Neural progenitor cell (in vitro differentiated cells): ENCODE data around the gene EIF5A. TPM values are rescaled to one million over a fixed set of nuclear protein-coding genes. Genes with fewer than 3 reads are reported as not detected.

Experiments used
- DNase-seq: peaks from one replicate; pipeline ENCODE4 v3.0.0-alpha.2; 2016; ENCODE audit warnings: low spot score
- H2AFZ ChIP-seq: fragments of 200-600 bp; sonication (generic); replicated peaks from 2 replicates; pipeline ENCODE4 v1.6.1; 2016; ENCODE audit warnings: antibody characterized with exemption
- H3F3A ChIP-seq: fragments of 200-600 bp; sonication (generic); 2 replicates; pipeline ENCODE4 v1.6.1; 2016; ENCODE audit warnings: antibody characterized with exemption, low read depth
- H3K27ac ChIP-seq: fragments of 200-600 bp; sonication (generic); 2 replicates; pipeline ENCODE4 v1.5.1; 2016; ENCODE audit warnings: mild to moderate bottlenecking
- H3K27me3 ChIP-seq: fragments of 200-600 bp; sonication (generic); 2 replicates; pipeline ENCODE4 v1.6.1; 2016; ENCODE audit warnings: mild to moderate bottlenecking, moderate library complexity
- H3K36me3 ChIP-seq: fragments of 200-600 bp; sonication (generic); 2 replicates; pipeline ENCODE4 v1.5.1; 2016
- H3K4me1 ChIP-seq: fragments of 200-600 bp; sonication (generic); 2 replicates; pipeline ENCODE4 v1.6.1; 2016; ENCODE audit warnings: mixed run types
- H3K4me2 ChIP-seq: fragments of 200-600 bp; sonication (generic); 2 replicates; pipeline ENCODE4 v1.6.1; 2016
- H3K4me3 ChIP-seq: fragments of 200-600 bp; sonication (generic); 2 replicates; pipeline ENCODE4 v1.5.1; 2016
- H3K79me2 ChIP-seq: fragments of 200-600 bp; sonication (generic); 2 replicates; pipeline ENCODE4 v1.6.1; 2016; ENCODE audit warnings: low read depth
- H3K9ac ChIP-seq: fragments of 200-600 bp; sonication (generic); 2 replicates; pipeline ENCODE4 v1.6.1; 2016
- H3K9me3 ChIP-seq: fragments of 200-600 bp; sonication (generic); 2 replicates; pipeline ENCODE4 v1.5.1; 2016; ENCODE audit warnings: low read depth
- H4K20me1 ChIP-seq: fragments of 200-600 bp; sonication (generic); 2 replicates; pipeline ENCODE4 v1.6.1; 2016; ENCODE audit warnings: low read depth
- H3K27ac Mint-ChIP-seq: 3 replicates; pipeline ENCODE4 v1.8.0; 2021; ENCODE audit warnings: mixed read lengths
- H3K27me3 Mint-ChIP-seq: 2 replicates; pipeline ENCODE4 v1.8.0; 2022; ENCODE audit warnings: low read depth, mild to moderate bottlenecking, inconsistent platforms, moderate library complexity, mixed read lengths; ENCODE audit not compliant: insufficient read depth
- H3K36me3 Mint-ChIP-seq: 3 replicates; pipeline ENCODE4 v1.8.0; 2021; ENCODE audit warnings: mixed read lengths
- H3K4me1 Mint-ChIP-seq: 3 replicates; pipeline ENCODE4 v1.8.0; 2021; ENCODE audit warnings: mixed read lengths
- H3K4me3 Mint-ChIP-seq: 3 replicates; pipeline ENCODE4 v1.8.0; 2021; ENCODE audit warnings: mild to moderate bottlenecking, moderate library complexity, mixed read lengths
- H3K9me3 Mint-ChIP-seq: 3 replicates; pipeline ENCODE4 v1.8.0; 2020; ENCODE audit warnings: mixed read lengths
- EZH2 ChIP-seq: fragments of 200-600 bp; sonication (generic); IDR thresholded peaks from 2 replicates; pipeline ENCODE4 v1.6.1; 2017; ENCODE audit warnings: antibody characterized with exemption, mild to moderate bottlenecking, moderate library complexity
- EZH2phosphoT487 ChIP-seq: fragments of 200-600 bp; sonication (generic); IDR thresholded peaks from 2 replicates; pipeline ENCODE4 v1.6.1; 2017; ENCODE audit warnings: antibody characterized with exemption
- total RNA-seq: library from RNA; depleted of rRNA; stranded (reverse); fragments of >200 nt; gene quantifications from 2 replicates; pipeline ENCODE4 v1.2.3, GENCODE V29; 2015; ENCODE audit warnings: low replicate concordance
- TF ChIP-seq, protein P1 (sequence below): fragments of 200-600 bp; sonication (generic); IDR thresholded peaks from 2 replicates; pipeline ENCODE4 v1.5.1; 2017; ENCODE audit warnings: antibody characterized with exemption, mild to moderate bottlenecking

The EIF5A gene
- total RNA-seq, 1 donor from 2014 or later: 251 TPM

DNA sequence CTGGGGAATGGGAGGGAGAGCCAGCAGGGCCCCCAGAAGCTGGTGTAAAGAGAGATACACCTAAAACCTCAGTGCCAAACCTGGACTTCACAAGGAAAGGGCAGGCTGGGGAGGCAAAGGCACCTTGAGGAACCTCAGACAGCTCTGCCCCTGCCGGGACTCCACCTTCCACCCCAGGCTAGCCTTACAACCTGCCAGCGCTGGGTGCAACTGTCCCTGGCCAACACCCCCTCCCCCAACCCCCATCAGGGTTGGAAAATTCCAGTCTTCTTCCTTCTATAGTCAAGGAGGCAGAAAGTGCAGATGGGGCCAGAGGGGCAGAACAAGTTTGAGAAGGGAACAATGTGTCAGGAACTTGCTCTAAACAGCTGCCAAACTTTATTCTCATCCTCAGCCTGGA lies 15.2 kb upstream of the EIF5A start:
- H3K27me3 ChIP-seq: peaks cover 67% of the 10 kb centered on the region
- no peak overlapping the region for H3K4me2 ChIP-seq
- H3K9ac ChIP-seq: no peak overlapping the region
- peaks cover 11% of the 10 kb centered on the region for H4K20me1 ChIP-seq
- no peaks in the 10 kb centered on the region for H3K9me3 ChIP-seq
- H3K36me3 Mint-ChIP-seq: no peaks in the 10 kb centered on the region
- TF ChIP-seq EZH2 (no peak), EZH2phosphoT487 (no peak)
- TF ChIP-seq, protein P1, sequence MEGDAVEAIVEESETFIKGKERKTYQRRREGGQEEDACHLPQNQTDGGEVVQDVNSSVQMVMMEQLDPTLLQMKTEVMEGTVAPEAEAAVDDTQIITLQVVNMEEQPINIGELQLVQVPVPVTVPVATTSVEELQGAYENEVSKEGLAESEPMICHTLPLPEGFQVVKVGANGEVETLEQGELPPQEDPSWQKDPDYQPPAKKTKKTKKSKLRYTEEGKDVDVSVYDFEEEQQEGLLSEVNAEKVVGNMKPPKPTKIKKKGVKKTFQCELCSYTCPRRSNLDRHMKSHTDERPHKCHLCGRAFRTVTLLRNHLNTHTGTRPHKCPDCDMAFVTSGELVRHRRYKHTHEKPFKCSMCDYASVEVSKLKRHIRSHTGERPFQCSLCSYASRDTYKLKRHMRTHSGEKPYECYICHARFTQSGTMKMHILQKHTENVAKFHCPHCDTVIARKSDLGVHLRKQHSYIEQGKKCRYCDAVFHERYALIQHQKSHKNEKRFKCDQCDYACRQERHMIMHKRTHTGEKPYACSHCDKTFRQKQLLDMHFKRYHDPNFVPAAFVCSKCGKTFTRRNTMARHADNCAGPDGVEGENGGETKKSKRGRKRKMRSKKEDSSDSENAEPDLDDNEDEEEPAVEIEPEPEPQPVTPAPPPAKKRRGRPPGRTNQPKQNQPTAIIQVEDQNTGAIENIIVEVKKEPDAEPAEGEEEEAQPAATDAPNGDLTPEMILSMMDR: no peak
- H2AFZ ChIP-seq: no peak overlapping the region
- DNase-seq: no peak
- H3F3A ChIP-seq: peaks cover 37% of the 10 kb centered on the region
- peaks cover 7% of the 10 kb centered on the region for H3K4me1 ChIP-seq
- no peaks in the 10 kb centered on the region for H3K79me2 ChIP-seq
- H3K9me3 Mint-ChIP-seq: peaks cover 2% of the 10 kb centered on the region
- peak overlapping the region; percentile 30 for H3K4me3 Mint-ChIP-seq
- H3K27ac Mint-ChIP-seq: no peak overlapping the region
- H3K4me3 ChIP-seq: no peak overlapping the region
- H3K36me3 ChIP-seq: no peaks in the 10 kb centered on the region
- H3K27me3 Mint-ChIP-seq: peaks cover 24% of the 10 kb centered on the region
- H3K27ac ChIP-seq: no peak overlapping the region
- peaks cover 22% of the 10 kb centered on the region for H3K4me1 Mint-ChIP-seq

DNA sequence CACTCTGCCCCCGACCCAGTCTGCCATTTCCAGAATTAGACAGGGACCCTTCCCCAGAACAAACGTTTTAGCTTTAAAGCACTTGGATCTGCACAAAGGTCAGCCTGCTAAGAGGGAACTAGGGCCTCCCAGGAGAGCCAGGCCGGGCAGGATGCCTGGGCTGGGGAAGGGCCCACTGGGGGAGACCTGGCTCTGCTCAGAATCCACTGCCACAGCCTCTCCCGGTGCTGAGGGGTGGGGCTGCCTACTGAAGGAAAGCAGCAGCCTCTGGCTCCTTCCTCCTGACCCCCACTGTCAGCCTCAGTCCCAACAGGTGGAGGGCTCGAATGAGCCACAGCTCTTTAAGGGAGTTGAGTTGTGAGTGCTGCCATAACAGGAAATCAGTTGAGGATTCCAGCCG lies 14.7 kb upstream of the EIF5A start:
- H3K27ac ChIP-seq: no peak overlapping the region
- peaks cover 72% of the 10 kb centered on the region for H3K27me3 ChIP-seq
- Mint-ChIP-seq H3K4me3 (peak overlapping the region; percentile 80), H3K4me1 (peaks cover 22% of the 10 kb centered on the region), H3K27ac (no peak overlapping the region), H3K9me3 (peaks cover 2% of the 10 kb centered on the region), H3K27me3 (peaks cover 25% of the 10 kb centered on the region), H3K36me3 (no peaks in the 10 kb centered on the region)
- H3F3A ChIP-seq: peaks cover 37% of the 10 kb centered on the region
- no peaks in the 10 kb centered on the region for H3K79me2 ChIP-seq
- DNase-seq: no peak
- H3K36me3 ChIP-seq: no peaks in the 10 kb centered on the region
- TF ChIP-seq, protein P1: no peak
- TF ChIP-seq EZH2phosphoT487 (no peak), EZH2 (no peak)
- no peak overlapping the region for H2AFZ ChIP-seq
- no peak overlapping the region for H3K4me2 ChIP-seq
- H4K20me1 ChIP-seq: peaks cover 11% of the 10 kb centered on the region
- H3K9me3 ChIP-seq: no peaks in the 10 kb centered on the region
- H3K9ac ChIP-seq: no peak overlapping the region
- peaks cover 7% of the 10 kb centered on the region for H3K4me1 ChIP-seq
- no peak overlapping the region for H3K4me3 ChIP-seq

DNA sequence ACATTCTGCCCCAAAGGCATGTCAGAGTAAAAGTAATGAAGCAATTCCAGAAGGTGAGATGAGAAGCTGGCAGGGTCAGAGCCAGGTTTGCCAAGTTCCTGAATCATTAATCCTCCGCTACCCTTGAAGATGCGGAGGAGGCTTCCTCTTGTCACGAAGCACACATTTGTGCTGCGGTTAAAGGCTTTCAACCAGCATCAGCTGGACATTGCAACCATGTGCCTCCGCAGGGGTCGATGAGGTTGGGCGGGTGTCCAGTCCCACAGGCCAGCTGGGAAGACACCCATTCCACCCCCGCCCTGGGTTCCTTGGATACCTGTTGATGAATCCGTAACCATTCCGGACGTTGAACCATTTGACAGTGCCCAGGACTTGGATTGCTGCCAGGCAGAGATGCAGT lies 14.3 kb upstream of the EIF5A start:
- Mint-ChIP-seq H3K9me3 (peaks cover 2% of the 10 kb centered on the region), H3K27me3 (peaks cover 27% of the 10 kb centered on the region), H3K27ac (no peak overlapping the region), H3K4me1 (peaks cover 22% of the 10 kb centered on the region), H3K36me3 (no peaks in the 10 kb centered on the region), H3K4me3 (peak overlapping the region; percentile 80)
- TF ChIP-seq EZH2phosphoT487 (no peak), EZH2 (no peak)
- TF ChIP-seq, protein P1: no peak
- peaks cover 40% of the 10 kb centered on the region for H3F3A ChIP-seq
- no peaks in the 10 kb centered on the region for H3K9me3 ChIP-seq
- no peak overlapping the region for H3K4me3 ChIP-seq
- peak overlapping the region; percentile 77 for H3K4me2 ChIP-seq
- DNase-seq: no peak
- peaks cover 11% of the 10 kb centered on the region for H4K20me1 ChIP-seq
- H3K27ac ChIP-seq: no peak overlapping the region
- peaks cover 77% of the 10 kb centered on the region for H3K27me3 ChIP-seq
- H2AFZ ChIP-seq: no peak overlapping the region
- H3K9ac ChIP-seq: no peak overlapping the region
- no peaks in the 10 kb centered on the region for H3K36me3 ChIP-seq
- peaks cover 7% of the 10 kb centered on the region for H3K4me1 ChIP-seq
- H3K79me2 ChIP-seq: no peaks in the 10 kb centered on the region
